Measurements from ENCODE around the gene ANKRD50. TPM values are rescaled to one million over a fixed set of nuclear protein-coding genes. Genes with fewer than 3 reads are reported as not detected.

The ANKRD50 gene
- total and polyA plus RNA-seq, 2 of the 13 experiments (the other 11 are each of a cell fraction or from before 2014, with no cell fraction given): 2.4 to 4.4 TPM

- TF ChIP-seq KDM1A (CRISPR knock-in tag; IDR thresholded peaks at IDR 0.05) (no peak), ZNF670 (CRISPR knock-in tag; IDR thresholded peaks at IDR 0.05; ENCODE audit: borderline replicate concordance) (no peak)
These were observed at the start of gene ANKRD50 (continued) for GRCh38 chr4:124712372-124713184.

GRCh38 chr4:124757126-124757525 is 44.6 kb upstream of the ANKRD50 start:
- Histone ChIP-seq H3K4me1 (ENCODE audit: insufficient read depth, low read length) (no peaks in the 10 kb centered on the region), H4K20me1 (ENCODE audit: insufficient read depth, low read length) (no peaks in the 10 kb centered on the region), H3K27ac (ENCODE audit: extremely low read length, insufficient read depth, low read length) (no peak overlapping the region), H3K4me2 (ENCODE audit: low read depth, low read length) (no peak overlapping the region), H2AFZ (ENCODE audit: low read length) (no peak overlapping the region), H3K9ac (ENCODE audit: insufficient read depth, low read depth, low read length) (no peak overlapping the region), H3K79me2 (ENCODE audit: insufficient read depth, low read length) (no peaks in the 10 kb centered on the region), H3K27me3 (ENCODE audit: control insufficient read depth in 1 of 2, insufficient read depth in 2 of 2, low read length in 2 of 2) (no peaks in the 10 kb centered on the region), H3K4me3 (replicated peaks in 1 of 3; ENCODE audit: insufficient read depth in 1 of 3, low read depth in 2 of 3, low read length in 3 of 3) (no peak overlapping the region), H3K36me3 (replicated peaks in 1 of 2; ENCODE audit: control insufficient read depth in 1 of 2, insufficient read depth in 2 of 2, low read length in 2 of 2) (no peaks in the 10 kb centered on the region), H3K9me3 (ENCODE audit: low read length) (no peaks in the 10 kb centered on the region)
- POLR2A ChIA-PET: no interaction called here
- 0% methylated on average over 1 of the region's 1 CpG for WGBS (ENCODE audit: low lambda C conversion rate)
- CTCF ChIA-PET (ENCODE audit: low intra/inter-chr PET ratio, low total read pairs): no interaction called here
- intact Hi-C loops (cut with micrococcal nuclease; ENCODE audit: unreplicated experiment): no loop called here
- BruUV-seq (replicated peaks): no TSS peak
- DNase-seq (ENCODE audit: low spot score) (no peak), FAIRE-seq (no peak), ATAC-seq (no peak)
- in situ Hi-C loops (cut with HindIII; ENCODE audit: extremely low pct_ligation_motif_present, low pct_unique_long_range_greater_than_20kb): no loop called here
- TF ChIP-seq PRDM15 (CRISPR knock-in tag; IDR thresholded peaks at IDR 0.05): no peak
- no peak for TF ChIP-seq HNRNPLL (IDR thresholded peaks at IDR 0.05; ENCODE audit: low read depth, low read length, poor library complexity, severe bottlenecking)
- TF ChIP-seq ZNF878 (CRISPR knock-in tag; IDR thresholded peaks at IDR 0.05): no peak
- TF ChIP-seq ZBTB40 (IDR thresholded peaks at IDR 0.05): no peak
- no peak for TF ChIP-seq ZBTB40 (CRISPR knock-in tag; IDR thresholded peaks at IDR 0.05)
- TF ChIP-seq HOXA7 (CRISPR knock-in tag; IDR thresholded peaks at IDR 0.05): no peak
